Measurements from ENCODE around the gene LYRM2. TPM values are rescaled to one million over a fixed set of nuclear protein-coding genes. Genes with fewer than 3 reads are reported as not detected.

LYRM2 gene
- total and polyA plus RNA-seq, 2 experiments from 2014 or later = 14.1 to 59.5 TPM

DNA sequence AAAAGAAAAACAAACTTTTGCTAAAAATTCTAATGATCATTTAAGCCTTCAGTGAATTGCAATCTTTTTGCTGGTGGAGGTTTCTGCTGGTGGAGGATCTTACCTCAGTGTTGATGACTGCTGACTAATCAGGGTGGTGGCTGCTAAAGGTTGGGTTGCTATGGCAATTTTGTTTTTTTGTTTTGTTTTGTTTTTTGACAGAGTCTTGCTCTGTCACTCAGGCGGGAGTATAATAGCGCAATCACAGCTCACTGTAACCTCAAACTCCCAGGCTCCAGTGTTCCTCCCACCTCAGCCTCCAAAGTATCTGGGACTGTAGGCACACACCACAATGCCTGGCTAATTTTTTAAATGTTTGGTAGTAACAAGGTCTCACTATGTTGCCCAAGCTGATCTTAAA, 110.9 kb downstream of the LYRM2 start:
- Histone ChIP-seq H3K27me3 (no peaks in the 10 kb centered on the region), H3K36me3 (no peaks in the 10 kb centered on the region), H3K9me3 (ENCODE audit: low read depth) (no peaks in the 10 kb centered on the region), H3K4me3 (no peak overlapping the region), H3K4me1 (ENCODE audit: low read depth) (peaks cover 24% of the 10 kb centered on the region), H3K27ac (no peak overlapping the region)
- TF ChIP-seq, protein P1, sequence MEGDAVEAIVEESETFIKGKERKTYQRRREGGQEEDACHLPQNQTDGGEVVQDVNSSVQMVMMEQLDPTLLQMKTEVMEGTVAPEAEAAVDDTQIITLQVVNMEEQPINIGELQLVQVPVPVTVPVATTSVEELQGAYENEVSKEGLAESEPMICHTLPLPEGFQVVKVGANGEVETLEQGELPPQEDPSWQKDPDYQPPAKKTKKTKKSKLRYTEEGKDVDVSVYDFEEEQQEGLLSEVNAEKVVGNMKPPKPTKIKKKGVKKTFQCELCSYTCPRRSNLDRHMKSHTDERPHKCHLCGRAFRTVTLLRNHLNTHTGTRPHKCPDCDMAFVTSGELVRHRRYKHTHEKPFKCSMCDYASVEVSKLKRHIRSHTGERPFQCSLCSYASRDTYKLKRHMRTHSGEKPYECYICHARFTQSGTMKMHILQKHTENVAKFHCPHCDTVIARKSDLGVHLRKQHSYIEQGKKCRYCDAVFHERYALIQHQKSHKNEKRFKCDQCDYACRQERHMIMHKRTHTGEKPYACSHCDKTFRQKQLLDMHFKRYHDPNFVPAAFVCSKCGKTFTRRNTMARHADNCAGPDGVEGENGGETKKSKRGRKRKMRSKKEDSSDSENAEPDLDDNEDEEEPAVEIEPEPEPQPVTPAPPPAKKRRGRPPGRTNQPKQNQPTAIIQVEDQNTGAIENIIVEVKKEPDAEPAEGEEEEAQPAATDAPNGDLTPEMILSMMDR (IDR thresholded peaks at IDR 0.05; ENCODE audit: low read depth, low read length) = no peak
- no peak for DNase-seq (ENCODE audit: low read depth in 1 of 2, low spot score in 1 of 2)

DNA sequence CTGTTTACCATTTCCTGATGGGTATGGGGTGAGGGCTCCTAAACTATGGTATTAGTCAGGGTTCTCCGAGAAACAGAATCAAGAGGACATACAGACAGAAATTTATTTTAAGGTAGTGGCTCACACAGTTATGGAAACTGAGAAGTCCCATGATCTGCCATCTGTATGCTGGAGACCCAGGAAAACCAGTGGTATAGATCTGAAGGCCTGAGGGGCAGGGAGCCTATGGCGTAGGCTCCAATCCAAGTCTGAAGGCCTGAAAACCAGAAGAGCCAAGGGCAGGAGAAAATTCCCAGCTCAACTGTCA, 112.0 kb downstream of the LYRM2 start:
- Histone ChIP-seq H3K9me3 (ENCODE audit: low read depth) (no peaks in the 10 kb centered on the region), H3K36me3 (no peaks in the 10 kb centered on the region), H3K27me3 (no peaks in the 10 kb centered on the region), H3K4me3 (no peak overlapping the region), H3K4me1 (ENCODE audit: low read depth) (peaks cover 29% of the 10 kb centered on the region), H3K27ac (no peak overlapping the region)
- TF ChIP-seq, protein P1 (IDR thresholded peaks at IDR 0.05; ENCODE audit: low read depth, low read length) = no peak
- DNase-seq (ENCODE audit: low read depth in 1 of 2, low spot score in 1 of 2) = no peak

DNA sequence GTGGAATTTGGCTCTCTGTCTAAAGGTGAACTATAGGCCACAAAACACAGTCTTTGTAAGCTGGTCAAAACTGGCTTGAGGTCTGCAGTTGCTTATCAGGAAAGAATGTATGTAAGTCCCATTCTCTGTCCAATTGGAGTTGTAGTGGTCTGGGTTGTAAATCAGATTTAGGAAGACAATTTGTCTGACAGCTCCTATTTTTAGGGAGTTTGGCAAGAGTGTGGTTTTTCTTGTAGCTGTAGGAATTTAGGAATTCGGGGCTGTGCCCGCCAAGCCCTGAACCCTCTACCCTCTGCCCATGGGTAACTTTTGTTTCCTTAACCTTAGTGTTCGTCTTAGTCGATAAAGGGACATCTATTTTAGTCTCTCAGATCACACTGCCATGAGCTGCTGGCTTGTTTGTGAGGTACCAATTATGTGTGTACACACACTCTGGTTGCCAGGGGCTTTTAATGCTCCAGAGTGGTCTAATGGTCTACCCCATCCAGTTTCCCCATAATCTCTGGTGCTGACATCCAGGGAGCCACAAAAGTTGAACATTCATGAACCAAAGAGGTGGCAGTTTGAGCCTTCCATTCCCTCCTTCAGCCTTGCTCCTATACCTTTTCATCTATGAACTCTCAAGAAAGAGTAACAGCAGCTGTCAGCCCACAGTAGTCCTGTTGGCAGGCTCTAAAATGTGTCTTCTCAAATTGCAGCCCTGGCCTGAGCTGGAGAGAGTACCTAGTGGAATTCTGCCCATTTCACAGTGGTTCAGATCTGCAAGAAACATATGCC, 112.6 kb downstream of the LYRM2 start:
- Histone ChIP-seq H3K9me3 (ENCODE audit: low read depth) (no peaks in the 10 kb centered on the region), H3K4me3 (no peak overlapping the region), H3K27me3 (no peaks in the 10 kb centered on the region), H3K36me3 (no peaks in the 10 kb centered on the region), H3K4me1 (ENCODE audit: low read depth) (peaks cover 29% of the 10 kb centered on the region), H3K27ac (peak overlapping the region; percentile 46)
- DNase-seq (ENCODE audit: low read depth in 1 of 2, low spot score in 1 of 2) = no peak
- TF ChIP-seq, protein P1 (IDR thresholded peaks at IDR 0.05; ENCODE audit: low read depth, low read length) = no peak

DNA sequence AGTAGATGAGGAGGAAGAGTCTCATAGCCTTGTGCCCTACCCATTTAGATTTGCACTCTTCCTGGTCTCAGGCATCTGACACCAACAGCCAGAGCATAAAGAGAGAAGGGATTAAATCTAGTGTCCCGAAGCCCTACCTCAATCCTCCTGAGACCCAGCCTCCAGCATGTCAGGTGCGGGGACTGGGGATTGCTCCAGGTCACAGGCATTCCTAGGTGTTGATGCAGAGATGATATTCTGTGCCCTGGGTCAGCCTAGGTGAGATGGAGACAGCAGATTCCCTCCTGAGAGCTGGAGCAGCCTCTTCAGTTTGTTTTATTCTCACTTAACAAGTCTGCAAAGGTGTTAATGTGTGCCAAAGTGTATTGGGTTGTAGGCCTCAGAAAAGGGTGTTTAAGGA, 115.8 kb downstream of the LYRM2 start:
- Histone ChIP-seq H3K36me3 (no peaks in the 10 kb centered on the region), H3K27me3 (no peaks in the 10 kb centered on the region), H3K4me3 (no peak overlapping the region), H3K4me1 (ENCODE audit: low read depth) (peaks cover 29% of the 10 kb centered on the region), H3K9me3 (ENCODE audit: low read depth) (no peaks in the 10 kb centered on the region), H3K27ac (no peak overlapping the region)
- DNase-seq (ENCODE audit: low read depth in 1 of 2, low spot score in 1 of 2) = no peak
- TF ChIP-seq, protein P1 (IDR thresholded peaks at IDR 0.05; ENCODE audit: low read depth, low read length) = no peak

DNA sequence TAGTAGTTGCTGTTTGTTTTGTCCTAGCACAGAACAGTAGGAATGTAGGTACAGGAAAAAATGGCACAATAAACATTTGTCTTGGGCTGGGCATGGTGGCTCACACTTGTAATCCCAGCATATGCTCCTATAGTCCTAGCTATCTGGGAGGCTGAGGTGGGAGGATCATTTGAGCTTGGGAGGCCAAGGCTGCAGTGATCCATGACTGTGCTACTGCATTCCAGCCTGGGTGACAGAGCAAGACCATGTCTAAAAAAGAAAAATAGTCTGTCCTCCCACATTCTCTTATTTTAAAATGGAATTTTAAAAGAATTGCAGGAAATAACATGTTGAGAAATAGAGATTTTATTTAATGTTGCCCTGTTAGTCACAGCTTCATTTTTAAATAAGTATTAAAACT, 117.8 kb downstream of the LYRM2 start:
- TF ChIP-seq, protein P1 (IDR thresholded peaks at IDR 0.05; ENCODE audit: low read depth, low read length) = no peak
- Histone ChIP-seq H3K9me3 (ENCODE audit: low read depth) (no peaks in the 10 kb centered on the region), H3K4me1 (ENCODE audit: low read depth) (peaks cover 22% of the 10 kb centered on the region), H3K27me3 (no peaks in the 10 kb centered on the region), H3K4me3 (no peak overlapping the region), H3K27ac (no peak overlapping the region), H3K36me3 (no peaks in the 10 kb centered on the region)
- DNase-seq (ENCODE audit: low read depth in 1 of 2, low spot score in 1 of 2) = no peak

Data from cardiac muscle cell (in vitro differentiated cells and primary cell).